HG03571 (cell line): ENCODE data around the gene TRIM40.
"Not testable (repeated sequence)": the region's sequence is repeated elsewhere in the genome, so short reads cannot be mapped to it uniquely, and the experiment has no call there.

ENCODE experiments used
- ATAC-seq: cut with Tn5 transposase; IDR thresholded peaks from one replicate; pipeline ENCODE4 v1.9.1; 2021; ENCODE audit not compliant: unreplicated experiment

TRIM40 gene

DNA sequence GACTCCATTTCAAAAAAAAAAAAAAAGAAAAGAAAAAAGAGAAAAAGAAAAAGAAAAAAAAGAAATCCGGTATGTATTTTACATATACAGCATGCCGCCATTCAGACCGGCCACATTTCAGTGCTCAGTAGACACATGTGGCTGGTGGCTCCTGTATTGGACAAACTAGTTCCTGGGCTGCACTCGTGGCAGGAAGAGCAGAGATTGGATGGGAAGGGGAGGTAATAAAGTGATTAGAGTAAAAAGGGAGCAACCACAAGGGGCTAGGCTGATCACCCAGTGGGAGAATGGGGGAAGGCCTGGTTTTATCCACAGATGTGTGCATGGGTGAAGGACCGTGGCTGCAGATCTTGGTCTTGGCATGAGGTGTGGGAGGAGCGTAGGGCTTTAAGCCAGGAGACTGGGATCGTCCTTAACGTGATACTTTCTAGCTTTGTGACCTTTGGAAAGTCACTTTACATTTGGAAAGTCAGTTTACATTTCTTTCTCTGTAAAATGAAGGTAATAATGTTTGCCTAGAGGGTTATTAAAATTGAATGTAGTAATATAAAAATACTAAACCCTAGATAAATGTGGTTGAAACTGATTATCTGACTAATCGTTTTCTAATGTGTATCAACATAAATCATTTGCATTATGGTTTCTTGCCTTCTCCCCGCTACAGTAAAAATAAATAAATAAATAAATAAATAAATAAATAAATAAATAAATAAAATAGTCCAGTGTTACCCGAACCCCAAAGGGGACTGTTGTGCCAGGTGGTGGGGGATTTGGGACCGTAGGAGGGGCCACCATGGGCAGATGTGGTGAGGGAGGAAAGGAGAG lies 26.5 kb downstream of the TRIM40 start:
- ATAC-seq = no peak

DNA sequence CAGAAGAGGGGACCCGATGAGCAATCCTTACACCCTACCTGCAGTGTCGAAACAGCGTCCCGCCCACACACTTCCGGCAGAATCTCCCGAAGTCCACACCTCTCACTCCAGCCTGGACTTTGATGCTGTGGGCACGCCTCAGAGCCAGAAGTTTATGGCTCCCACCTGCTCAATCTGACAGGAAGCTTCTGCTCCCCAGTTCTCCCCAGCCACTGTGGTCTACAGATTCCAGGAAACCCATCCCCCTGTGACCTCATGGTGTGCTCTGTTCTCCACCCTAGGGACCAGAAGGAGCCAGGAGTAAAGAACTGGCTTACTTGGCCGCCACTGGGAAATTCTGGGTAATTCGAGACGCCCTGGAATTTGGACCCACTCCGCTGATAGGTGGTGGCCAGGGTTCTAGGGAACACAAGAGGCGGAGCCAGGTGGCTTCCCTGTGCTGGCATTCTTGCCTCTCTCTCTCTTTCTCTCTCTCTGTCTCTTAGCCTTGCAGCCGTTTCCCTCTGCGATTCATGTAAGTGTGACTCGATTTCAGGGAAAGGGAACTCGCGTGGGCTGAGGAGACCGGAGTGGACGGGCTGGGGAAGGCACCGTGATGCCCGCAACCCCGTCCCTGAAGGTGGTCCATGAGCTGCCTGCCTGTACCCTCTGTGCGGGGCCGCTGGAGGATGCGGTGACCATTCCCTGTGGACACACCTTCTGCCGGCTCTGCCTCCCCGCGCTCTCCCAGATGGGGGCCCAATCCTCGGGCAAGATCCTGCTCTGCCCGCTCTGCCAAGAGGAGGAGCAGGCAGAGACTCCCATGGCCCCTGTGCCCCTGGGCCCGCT lies 27.4 kb downstream of the TRIM40 start, which contains the start of gene TRIM15:
TSS of gene TRIM15 (plus strand) at position 457 of the 828 bp plus-strand sequence. CDS start at position 596, 139 bp downstream.
- ATAC-seq = no peak

DNA sequence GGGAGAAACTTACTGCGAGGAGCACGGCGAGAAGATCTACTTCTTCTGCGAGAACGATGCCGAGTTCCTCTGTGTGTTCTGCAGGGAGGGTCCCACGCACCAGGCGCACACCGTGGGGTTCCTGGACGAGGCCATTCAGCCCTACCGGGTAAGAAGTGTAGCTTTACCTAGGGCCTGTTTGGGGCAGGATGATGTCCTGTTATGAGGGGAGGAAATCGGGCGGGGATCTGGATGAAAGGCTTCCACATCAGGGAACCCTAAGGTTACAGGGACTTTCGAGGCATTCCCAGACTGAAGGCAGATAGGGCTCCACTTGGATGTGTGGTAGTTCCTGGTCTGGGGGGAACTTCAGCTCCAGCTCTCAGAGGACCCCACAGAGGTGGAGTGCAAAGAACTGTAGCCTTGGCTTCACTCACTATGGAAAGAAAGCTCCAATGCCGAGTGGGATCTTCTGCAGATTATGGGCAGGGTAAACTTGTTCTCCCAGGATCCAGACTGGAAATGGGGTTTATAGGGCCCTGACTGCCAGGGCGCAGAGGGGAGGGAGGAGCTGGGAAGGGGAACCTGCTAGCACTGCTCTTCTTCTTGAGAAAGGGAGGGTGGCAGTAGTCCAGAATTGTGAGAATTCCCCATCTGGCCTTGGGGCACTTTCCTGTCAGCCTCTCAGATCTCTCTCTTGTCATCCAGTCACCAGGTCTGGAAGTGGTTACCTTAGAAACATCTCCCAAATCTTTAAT lies 28.1 kb downstream of the TRIM40 start:
- no peak for ATAC-seq

DNA sequence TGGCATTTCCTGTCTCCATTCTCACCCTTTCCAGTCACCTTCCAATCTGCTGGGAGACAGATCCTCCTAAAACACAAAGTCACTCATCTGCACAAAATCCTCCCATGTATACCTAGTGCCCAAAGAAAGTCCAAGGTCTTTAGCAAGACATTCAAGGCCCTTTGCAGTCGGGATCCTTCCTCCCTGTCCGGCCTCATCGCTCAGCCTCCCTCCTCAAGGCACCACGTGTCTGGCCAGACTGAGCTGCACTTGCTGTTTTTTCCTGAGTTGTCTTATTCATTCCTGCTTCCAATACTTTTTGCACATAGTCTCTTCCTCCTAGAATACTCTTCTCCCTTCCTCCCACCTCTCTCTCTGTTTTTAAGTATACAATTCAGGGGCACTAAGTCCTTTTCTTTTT lies 28.8 kb downstream of the TRIM40 start:
- ATAC-seq = no peak

DNA sequence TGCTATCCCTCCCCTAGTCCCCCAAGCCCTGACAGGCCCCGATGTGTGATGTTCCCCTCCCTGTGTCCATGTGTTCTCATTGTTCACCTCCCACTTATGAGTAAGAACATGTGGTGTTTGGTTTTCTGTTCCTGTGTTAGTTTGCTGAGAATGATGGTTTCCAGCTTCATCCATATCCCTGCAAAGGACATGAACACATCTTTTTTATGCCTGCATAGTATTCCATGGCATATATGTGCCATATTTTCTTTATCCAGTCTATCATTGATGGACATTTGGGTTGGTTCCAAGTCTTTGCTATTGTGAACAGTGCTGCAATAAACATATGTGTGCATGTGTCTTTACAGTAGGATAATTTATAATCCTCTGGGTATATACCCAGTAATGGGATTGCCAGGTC lies 29.3 kb downstream of the TRIM40 start:
- ATAC-seq = not testable (repeated sequence)

DNA sequence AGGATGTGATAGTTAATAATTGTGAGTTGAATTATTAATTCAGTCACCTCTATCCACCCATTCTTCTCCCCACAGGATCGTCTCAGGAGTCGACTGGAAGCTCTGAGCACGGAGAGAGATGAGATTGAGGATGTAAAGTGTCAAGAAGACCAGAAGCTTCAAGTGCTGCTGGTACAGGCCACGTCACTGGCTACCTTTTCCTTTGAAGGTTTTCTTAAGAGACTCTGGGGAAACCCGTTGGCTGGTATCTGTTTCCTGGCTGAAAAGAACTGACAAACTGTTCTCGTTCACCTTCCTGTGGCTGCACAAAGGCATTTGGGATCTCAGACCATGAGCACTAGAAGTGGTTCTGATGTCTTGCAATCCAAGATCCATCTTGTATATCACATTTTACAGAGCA lies 31.2 kb downstream of the TRIM40 start:
- no peak for ATAC-seq

DNA sequence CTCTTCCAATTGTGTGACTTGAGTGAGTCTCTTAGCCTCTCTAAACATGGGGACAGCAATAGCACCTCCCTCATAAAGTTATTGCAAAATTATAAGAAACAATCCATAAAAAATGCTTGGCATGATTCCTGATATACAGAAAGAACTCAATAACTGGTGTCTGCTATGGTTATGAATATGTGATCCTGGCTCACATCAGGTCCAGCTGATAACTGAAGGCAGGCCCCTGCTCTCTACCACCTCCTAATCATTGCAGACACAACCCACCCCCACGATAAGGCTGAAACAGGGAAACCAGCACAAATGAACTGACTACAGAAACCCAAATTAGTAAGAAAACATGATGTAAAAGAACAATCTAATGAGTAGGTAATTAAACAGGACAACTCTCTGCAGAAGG lies 32.8 kb downstream of the TRIM40 start:
- no peak for ATAC-seq

DNA sequence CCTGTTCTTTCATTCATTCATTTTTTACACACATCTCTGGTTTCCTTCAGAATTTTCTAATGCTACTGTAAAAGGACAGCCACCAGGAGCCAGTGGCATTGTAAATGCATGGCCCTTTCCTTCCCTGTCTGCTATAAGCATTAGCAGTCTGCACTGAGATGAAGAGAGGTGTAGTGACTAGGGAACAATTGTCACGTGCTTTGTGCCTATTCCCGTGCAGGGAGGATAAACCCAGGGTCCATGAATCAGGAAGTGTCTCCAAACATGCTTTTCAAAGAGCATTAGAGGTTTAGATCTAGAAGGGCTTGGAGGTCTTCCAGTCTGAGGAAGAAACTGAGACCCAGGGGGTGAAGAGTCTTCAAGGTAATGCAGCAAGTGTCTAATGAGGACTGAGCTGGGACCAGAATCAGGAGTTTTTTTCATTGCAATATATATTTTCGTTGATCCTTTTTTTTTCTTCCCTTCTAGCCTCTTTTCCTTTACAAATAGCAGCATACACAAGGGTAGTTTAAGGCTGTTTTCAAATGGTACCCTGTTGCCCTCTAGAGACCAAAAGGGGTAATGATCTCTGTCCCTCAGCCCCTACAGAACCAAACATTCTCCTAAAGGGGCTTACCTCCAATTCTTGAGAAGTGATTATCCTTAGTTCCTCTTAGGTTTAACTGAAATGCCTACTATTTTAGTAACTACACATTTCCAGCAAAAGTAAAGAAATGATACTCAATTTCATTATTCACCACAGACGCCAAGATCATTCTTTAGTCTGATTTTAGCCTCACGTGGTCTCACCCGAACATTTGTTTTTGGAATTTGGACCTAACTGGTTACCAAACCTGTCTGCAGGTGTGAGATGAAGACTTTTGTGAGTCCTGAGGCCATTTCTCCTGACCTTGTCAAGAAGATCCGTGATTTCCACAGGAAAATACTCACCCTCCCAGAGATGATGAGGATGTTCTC lies 34.0 kb downstream of the TRIM40 start:
- no peak for ATAC-seq

DNA sequence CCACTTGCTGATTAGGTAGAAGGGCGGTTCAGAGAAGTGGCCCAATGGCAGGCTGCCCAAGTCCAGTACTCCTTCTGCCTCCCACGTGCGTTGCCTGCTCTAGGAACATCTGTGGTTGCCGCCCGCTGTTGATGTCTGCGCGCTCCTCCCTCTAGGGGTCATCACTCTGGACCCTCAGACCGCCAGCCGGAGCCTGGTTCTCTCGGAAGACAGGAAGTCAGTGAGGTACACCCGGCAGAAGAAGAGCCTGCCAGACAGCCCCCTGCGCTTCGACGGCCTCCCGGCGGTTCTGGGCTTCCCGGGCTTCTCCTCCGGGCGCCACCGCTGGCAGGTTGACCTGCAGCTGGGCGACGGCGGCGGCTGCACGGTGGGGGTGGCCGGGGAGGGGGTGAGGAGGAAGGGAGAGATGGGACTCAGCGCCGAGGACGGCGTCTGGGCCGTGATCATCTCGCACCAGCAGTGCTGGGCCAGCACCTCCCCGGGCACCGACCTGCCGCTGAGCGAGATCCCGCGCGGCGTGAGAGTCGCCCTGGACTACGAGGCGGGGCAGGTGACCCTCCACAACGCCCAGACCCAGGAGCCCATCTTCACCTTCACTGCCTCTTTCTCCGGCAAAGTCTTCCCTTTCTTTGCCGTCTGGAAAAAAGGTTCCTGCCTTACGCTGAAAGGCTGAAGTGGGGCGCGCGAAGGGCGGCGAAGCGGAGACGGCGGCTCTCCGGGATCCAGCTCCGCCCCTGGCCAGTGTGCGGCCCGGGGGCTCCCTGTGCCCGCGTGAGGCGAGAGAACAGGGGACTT lies 35.9 kb downstream of the TRIM40 start:
- ATAC-seq = no peak

DNA sequence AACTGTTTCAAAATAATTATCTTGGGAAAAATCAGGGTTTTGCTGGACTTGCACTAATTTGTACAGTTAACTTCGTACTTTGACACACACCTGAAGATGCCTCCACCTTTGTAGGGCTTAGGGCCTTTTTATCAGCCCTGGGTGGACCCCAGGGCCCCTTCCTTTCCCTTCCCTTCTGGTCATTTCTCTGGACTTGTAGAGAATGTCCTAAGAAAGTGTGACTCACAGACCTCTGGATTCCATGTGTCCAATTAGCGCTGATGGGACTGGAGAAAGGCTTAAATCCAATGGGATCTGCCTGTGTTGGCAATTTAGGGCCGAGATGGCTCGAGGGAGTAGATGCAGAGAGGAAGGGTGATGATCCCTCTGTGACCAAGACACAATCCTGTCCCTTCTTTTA lies 36.7 kb downstream of the TRIM40 start:
- ATAC-seq = no peak

DNA sequence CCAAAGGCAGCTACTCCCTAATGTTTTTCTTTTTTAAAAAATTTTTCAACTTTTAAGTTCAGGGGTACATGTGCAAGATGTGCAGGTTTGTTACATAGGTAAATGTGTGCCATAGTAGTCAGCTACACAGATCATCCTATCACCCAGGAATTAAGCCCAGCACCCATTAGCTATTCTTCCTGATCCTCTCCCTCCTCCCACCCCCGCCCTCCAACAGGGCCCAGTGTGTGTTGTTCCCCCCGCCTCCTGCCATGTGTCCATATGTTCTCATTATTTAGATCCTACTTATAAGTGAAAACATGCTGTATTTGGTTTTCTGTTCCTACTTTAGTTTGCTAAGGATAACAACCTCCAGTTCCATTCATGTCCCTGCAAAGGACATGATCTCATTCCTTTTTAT lies 39.8 kb downstream of the TRIM40 start:
- no peak for ATAC-seq

DNA sequence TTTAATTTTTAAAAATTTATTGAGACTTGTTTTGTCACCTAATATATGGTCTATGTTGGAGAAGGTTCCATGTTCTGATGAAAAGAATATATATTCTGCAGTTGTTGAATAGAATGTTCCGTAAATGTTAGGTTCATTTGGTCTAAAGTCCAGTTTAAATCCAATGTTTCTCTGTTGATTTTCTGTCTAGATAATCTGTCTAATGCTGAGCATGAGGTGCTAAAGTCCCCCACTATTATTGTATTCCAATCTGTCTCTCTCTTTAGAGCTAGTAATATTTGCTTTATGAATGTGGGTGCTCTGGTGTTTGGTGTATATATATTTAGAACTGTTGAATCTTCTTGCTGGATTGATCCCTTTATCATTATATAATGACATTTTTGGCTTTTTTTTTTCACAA lies 42.9 kb downstream of the TRIM40 start:
- no peak for ATAC-seq

DNA sequence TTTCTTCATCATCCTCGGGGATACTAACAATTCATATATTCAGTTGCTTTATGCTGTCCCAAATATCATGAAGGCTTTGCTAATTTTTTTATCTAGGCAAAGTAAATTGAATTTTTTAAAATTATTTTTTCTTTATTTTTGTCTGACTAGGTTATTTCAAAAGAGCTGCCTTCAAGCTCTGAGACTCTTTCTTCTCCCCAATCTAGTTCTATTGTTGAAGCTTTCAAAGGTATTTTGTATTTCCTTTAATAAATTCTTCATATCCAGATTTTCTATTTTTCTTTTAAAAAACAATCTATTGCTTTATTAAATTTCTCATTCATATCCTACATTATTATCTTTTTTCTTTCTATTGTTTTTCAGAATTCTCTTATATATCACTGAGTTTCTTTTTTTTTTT lies 44.2 kb downstream of the TRIM40 start:
- no peak for ATAC-seq

DNA sequence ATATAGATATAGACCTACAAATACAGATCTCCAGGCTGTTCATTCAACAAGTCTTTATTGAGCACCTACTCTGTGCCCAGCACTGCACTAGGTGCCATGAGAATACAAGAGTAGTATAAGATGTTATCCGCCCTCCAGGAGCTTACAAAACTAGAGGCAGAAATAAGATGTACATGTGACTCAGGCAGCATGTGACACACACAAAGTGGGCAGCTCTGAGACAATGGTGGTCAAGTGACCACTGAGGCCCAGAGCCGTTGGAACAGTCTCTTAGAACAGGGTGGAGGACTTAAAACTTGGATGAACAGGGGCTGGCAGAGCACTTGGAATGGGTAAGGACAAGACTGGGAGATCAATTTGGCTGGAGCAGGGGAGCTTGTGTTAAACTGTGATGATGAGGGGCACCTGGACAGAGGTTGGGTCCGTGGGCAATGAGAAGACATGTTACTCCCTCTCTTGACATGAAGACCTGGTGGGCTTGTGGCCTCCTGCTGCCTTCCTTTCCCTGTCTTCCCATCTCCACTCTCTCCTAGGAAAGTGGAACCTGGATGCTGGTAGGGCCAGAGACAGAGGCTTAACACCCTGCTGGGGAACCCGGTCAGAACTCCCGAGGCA lies 48.6 kb downstream of the TRIM40 start:
- no peak for ATAC-seq

DNA sequence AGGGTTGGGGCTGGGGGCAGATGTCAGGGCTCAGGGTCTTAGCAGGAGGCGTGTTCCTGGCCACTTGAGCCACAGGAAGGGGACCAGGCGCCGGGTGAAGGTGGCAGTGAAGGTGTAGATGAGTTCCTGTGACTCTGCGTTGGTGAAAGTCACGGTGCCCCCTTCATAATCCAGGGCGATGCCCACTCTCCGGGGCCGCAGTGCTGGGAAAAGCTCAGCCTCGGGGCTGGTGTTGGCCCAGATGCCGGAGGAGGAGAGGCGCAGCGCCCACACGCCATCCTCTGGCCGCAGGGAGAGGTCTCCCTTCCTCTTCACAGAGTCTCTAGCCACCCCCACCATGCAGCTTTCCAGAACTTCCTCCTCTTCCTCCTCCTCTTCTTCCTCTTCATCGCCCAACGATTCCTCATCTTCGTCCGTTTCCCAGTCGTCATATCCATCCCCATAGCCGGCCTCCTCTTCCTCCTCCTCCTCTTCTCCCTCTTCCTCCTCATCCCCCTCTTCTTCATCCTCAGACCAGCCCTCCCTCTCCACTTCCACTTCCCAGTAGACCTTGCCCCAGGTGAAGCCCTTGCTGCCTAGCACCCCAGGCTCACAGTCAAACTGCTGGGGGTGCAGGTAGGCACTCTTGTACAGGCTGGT lies 50.0 kb downstream of the TRIM40 start:
- ATAC-seq = no peak

DNA sequence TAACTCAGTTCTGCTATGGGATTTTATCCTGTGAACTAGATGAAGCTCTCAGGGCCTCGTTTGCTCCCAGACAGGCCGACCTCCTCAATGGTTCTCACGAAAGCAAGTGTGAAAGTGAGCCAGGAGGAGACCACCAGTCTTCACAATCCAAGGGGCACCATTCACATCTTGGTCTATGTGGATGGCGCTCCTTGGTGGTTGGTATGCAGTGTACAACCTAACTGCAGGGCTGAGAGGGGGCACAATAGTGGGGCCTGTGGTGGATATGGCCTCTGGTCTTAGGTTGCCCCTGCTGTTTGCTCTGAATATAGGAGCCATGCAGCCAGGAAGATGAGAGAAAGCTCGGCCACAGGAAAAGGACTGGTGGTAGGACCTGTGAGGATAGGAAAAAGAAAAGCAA lies 52.6 kb downstream of the TRIM40 start:
- ATAC-seq = no peak

DNA sequence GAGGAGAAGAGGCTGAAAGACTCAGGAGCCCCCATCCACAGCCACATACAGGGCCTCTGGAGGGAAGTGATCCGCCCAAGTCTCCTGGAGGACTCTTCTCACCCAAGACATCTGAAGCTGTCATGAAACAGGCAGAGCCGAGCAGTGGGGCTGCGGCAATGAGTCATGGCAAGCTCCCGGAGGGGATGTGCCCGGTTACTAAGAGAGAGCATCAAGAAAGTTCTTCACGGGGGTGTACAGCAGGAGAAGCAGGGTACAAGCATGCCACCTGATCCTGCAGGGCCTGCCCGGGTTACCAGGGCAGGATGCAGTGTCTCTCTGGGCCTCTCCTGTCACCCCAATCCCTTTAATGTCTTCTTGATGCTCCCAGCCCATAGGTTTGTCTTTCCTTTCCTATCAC lies 56.1 kb downstream of the TRIM40 start:
- ATAC-seq = no peak

DNA sequence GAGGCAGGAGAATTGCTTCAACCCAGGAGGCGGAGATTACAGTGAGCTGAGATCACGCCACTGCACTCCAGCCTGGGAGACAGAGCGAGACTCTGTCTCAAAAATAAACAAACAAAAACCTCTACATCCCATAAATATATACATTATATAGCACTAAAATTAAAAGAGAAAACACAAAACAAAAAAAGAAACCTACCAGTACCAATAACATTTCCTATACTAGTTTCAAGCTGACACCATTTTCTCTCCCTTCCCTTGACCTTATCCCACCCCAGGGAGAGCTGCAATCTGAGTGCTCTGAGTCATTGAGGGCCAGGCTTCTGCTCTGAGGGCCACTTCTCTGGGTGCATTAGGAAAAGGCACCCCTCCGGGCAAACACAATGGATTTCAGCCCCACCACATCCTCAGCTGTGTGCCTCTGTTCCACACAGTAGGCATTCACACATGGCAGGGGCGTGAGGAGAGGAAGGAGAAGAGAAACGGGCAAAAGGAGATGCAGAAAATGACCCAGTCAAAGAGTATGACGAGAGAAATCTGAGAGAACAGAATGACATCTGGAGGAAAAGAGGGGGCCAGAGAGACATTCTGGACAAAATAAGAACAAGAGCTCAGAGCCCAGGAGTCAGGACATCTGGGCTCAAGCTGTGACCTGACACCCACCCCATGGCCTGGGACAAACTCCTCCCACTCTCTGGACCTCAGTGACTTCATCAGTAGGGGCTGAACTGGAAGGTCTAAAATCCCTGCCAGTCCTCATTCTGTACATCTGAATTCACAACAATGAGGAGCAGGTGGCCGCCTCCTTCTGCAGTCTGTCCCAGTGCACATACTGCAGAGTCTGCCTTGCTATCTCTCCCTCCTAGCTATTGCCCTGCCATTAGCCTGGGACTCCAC lies 59.1 kb downstream of the TRIM40 start:
- no peak for ATAC-seq
